Breast epithelium (tissue), 3 donors: ENCODE measurements around the gene TGFBRAP1.

Experiments used
- POLR2A ChIP-seq: fragments of 450-650 bp; IDR thresholded peaks from one replicate; pipeline ENCODE4 v1.6.1; 2016; ENCODE audit warnings: antibody characterized with exemption, mild to moderate bottlenecking, moderate library complexity
- TF ChIP-seq, protein P1 (sequence below), 3 donors: fragments of 450-650 bp; IDR thresholded peaks; one replicate each; pipeline ENCODE4 v1.5.1; 2016 to 2017; ENCODE audit warnings: antibody characterized with exemption in 3 of 3, mild to moderate bottlenecking in 3 of 3, moderate library complexity in 3 of 3

DNA sequence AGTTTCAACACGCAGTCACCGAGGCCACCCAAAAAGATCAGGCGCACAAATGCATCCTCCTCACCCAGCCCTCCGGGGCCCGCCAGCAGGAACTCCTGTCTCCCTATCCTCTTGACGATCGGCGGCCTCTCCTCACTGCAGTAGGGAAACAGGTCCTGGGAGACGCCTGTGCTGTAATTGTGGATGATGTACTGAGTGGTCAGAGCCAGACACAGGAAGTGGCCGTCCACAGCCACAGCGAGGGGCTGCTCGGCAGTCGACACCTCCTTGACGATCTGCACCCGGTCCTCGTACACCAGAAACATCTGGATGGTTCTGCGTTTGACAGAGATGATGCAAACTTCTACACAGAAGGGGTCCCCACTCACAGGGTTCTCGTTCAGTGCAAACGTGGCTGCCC is 22.0 kb downstream of the TGFBRAP1 start:
- TF ChIP-seq, protein P1, sequence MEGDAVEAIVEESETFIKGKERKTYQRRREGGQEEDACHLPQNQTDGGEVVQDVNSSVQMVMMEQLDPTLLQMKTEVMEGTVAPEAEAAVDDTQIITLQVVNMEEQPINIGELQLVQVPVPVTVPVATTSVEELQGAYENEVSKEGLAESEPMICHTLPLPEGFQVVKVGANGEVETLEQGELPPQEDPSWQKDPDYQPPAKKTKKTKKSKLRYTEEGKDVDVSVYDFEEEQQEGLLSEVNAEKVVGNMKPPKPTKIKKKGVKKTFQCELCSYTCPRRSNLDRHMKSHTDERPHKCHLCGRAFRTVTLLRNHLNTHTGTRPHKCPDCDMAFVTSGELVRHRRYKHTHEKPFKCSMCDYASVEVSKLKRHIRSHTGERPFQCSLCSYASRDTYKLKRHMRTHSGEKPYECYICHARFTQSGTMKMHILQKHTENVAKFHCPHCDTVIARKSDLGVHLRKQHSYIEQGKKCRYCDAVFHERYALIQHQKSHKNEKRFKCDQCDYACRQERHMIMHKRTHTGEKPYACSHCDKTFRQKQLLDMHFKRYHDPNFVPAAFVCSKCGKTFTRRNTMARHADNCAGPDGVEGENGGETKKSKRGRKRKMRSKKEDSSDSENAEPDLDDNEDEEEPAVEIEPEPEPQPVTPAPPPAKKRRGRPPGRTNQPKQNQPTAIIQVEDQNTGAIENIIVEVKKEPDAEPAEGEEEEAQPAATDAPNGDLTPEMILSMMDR (IDR thresholded peaks at IDR 0.05): no peak
- TF ChIP-seq POLR2A: no peak
